AG09309 (cell line): Measurements from ENCODE around the gene TFDP1.

ENCODE experiments used
- DNase-seq: peaks from one replicate; pipeline ENCODE4 v3.0.0-alpha.2; 2010; ENCODE audit warnings: low read depth
- H3K4me3 ChIP-seq: 2 replicates; pipeline ENCODE4 v1.5.1; 2011; ENCODE audit warnings: mild to moderate bottlenecking, low read depth, low read length, moderate library complexity; ENCODE audit not compliant: control insufficient read depth
- TF ChIP-seq, protein P1 (sequence below): IDR thresholded peaks from 2 replicates; pipeline ENCODE4 v1.5.1; 2011; ENCODE audit warnings: mild to moderate bottlenecking, low read depth, low read length, inconsistent platforms; ENCODE audit not compliant: insufficient read depth, control insufficient read depth; ENCODE audit errors: missing control alignments

Gene TFDP1

DNA sequence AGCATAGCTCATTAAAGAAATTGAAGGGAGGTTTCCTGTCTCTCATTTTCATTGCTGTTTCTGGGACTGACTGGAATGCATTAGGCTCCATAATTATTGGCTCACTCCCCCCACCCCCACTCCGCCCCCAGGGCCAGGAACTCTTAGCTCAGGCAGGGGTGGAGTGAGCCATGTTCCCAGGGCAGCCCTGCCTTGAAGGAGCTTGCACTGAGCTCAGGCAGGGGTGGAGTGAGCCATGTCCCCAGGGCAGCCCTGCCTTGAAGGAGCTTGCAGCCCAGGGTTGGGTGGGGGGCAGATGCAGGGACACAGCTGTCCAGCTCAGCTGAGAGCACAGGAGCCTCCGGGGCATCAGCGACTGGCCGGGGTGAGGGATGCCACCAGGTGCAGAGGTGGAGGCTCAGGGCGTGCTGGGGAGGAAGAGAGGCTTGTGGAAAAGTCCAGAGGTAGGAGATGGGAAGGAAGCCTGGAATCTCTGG lies 39.1 kb upstream of the TFDP1 start:
- DNase-seq = peak; percentile 13
- H3K4me3 ChIP-seq = no peak overlapping the region
- TF ChIP-seq, protein P1, sequence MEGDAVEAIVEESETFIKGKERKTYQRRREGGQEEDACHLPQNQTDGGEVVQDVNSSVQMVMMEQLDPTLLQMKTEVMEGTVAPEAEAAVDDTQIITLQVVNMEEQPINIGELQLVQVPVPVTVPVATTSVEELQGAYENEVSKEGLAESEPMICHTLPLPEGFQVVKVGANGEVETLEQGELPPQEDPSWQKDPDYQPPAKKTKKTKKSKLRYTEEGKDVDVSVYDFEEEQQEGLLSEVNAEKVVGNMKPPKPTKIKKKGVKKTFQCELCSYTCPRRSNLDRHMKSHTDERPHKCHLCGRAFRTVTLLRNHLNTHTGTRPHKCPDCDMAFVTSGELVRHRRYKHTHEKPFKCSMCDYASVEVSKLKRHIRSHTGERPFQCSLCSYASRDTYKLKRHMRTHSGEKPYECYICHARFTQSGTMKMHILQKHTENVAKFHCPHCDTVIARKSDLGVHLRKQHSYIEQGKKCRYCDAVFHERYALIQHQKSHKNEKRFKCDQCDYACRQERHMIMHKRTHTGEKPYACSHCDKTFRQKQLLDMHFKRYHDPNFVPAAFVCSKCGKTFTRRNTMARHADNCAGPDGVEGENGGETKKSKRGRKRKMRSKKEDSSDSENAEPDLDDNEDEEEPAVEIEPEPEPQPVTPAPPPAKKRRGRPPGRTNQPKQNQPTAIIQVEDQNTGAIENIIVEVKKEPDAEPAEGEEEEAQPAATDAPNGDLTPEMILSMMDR = no peak

DNA sequence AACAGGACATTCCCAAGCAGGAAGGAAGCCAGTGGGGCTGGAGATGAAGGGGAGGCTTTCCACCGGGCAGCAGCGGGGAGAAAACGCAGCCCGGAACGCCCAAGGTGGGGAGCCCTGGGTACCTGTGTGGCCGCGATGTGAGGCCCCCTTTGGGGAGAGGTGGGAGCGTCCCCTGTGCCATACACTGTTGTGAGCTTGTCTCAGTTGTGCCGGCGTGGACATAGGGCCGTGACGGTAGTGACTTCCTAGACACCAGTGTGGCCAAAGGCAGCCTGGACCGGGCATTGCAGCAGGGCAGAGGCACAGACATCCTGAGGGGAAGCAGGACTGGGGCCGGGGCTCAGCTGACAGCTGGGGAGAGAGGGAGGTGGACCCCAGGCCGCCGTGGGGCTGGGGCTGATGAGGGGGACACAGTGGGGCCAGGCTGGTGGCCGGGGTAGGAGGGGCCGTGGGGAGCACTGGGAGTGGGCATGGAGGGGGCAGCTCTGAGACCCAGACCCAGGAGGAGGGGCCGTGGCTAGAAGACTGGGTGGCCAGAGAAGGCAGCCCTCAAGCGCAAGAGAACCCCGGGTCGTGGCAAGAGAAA lies 38.5 kb upstream of the TFDP1 start:
- TF ChIP-seq, protein P1 = no peak
- H3K4me3 ChIP-seq = no peak overlapping the region
- no peak for DNase-seq

DNA sequence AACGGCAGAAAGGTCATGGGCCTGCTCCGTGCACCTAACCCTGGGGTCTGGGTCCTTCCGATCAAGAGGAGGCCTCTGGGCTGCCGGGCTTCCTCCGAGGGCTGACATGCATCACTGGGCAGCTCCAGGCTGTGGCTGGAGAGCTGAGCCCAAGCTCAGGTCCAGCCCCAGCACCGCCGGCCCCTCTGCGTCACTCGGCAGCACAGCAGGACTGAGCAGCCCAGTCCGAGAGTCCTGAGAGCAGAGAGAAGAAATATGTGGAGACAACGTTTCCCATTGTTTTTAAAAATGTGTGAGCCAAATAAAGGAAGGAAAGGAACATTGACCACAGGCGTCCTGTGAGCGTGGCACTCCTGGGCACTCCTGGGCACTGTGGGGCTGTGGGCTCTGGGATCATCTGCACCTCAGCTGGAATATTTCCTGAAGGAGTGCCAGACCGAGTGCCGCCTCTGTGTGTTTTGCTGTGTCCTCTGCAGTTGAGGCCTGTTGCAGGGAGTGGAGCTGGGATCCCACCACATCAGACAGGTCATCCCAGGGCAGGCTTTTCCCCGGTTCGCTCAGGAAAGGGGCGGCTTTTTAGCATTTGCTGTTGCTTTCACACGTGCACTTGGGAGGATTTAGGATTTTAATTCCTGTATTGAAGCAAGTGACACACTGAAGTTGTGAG lies 37.8 kb upstream of the TFDP1 start:
- no peak overlapping the region for H3K4me3 ChIP-seq
- TF ChIP-seq, protein P1 = no peak
- no peak for DNase-seq

DNA sequence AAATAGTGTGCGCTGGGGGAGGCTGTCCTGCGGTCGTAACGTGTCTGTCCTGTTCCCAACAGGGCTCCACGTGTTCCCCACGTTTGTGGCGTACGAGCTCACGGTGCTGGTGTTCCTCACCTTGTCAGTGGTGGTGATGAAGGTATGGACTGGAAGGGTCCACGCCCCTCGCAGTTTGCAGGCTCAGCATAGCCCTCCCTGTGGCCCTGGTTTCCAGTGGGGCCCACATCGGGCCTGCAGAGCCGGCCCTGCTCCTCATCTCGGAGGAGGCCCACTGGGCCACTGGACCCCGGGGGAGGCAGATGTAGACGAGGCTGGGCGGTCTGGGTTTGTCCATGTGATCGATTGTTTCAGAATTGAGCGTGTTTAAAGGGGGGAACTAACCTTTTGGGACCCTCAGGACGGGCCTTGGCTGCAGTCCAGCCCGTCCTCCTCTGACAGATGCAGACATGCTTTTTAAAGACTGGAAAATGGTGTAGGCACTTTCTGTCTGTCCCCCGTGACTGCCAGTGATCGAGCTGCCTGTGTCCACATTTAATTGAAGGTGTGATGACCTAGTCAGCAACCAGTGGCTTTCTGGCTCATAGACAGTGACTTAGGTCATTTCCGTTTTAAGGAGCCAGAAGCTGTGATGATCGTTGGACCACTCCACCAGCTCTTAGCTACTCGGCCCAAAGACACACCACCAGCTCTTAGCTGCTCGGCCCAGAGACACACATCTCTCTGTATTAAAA lies 37.1 kb upstream of the TFDP1 start:
- no peak for DNase-seq

DNA sequence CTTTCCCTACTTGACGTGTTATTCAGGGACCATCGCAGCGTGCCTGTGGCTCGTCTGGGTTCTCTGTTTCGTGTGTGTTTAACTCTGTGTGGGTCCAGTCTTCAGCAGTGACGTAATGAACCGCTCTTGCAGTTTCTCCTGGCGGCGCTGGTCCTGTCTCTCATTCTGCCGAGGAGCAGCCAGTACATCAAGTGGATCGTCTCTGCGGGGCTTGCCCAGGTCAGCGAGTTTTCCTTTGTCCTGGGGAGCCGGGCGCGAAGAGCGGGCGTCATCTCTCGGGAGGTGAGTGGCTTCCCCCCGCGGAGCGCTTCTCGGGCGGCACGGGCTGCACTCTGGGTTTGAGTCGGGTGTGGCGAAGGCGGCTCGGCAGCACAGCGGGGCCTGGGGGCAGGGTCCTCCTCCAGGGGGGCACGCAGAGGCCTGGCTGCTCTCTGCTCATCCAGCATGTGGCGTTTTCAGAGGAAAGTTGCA lies 36.3 kb upstream of the TFDP1 start:
- TF ChIP-seq, protein P1 = no peak
- DNase-seq = no peak
- no peak overlapping the region for H3K4me3 ChIP-seq

More for the DNA sequence above, 37.1 kb upstream of the TFDP1 start:
- H3K4me3 ChIP-seq = no peak overlapping the region
- TF ChIP-seq, protein P1 = no peak

DNA sequence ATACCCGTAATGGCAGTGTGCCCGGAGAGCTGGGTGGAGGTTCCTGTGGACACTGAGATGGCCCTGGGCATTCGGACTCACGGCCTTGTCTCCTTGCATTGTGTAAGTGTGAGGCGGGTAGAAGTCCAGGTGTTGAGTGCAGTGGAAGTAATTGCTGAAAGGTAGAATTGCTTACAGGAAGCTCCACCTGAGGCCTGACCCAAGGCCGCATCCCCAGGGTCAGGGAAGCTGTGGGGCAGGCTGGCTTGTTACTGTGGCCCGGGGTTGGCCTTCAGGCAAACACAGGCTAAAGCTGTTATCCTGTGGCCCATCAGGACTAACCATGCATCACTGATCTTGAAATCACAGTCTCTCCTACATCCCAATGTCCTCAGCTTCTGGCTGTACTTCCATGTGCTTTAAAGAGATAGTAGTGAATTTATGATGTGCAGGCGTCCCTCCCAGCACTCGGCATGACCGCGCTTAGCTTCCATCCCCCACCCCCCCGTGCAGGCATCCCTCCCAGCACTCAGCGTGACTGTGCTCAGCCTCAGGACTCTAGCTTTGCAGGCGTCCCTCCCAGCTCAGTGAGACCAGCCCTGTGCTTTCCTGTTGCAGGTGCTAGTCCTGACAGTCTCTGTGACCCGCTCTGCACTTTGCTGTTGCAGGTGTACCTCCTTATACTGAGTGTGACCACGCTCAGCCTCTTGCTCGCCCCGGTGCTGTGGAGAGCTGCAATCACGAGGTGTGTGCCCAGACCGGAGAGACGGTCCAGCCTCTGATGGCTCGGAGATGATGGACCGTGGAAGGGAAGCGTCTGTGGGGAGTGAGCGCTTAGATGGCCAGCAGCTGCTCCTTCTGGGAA lies 35.6 kb upstream of the TFDP1 start:
- no peak for DNase-seq
- TF ChIP-seq, protein P1 = no peak
- H3K4me3 ChIP-seq = no peak overlapping the region
